OCI-LY3 (cell line): ENCODE results near the gene PRKD3.

Experiments
- H2AFZ ChIP-seq: fragments of 200-600, 300-600 bp; shearing (Covaris generic); 2 replicates; pipeline ENCODE4 v1.6.0; 2014; ENCODE audit warnings: antibody characterized with exemption, low read depth, low read length
- H3K27ac ChIP-seq: fragments of 200-600, 300-600 bp; sonication (generic); 2 replicates; pipeline ENCODE4 v1.5.1; 2014; ENCODE audit warnings: mild to moderate bottlenecking, low read length, moderate library complexity, mixed read lengths
- H3K27me3 ChIP-seq: fragments of 200-600, 300-600 bp; sonication (generic); 2 replicates; pipeline ENCODE4 v1.6.1; 2014; ENCODE audit warnings: low read depth, low read length, mixed read lengths
- H3K36me3 ChIP-seq: fragments of 200-600, 300-600 bp; sonication (generic); replicated peaks from 2 replicates; pipeline ENCODE3; 2014; ENCODE audit warnings: low read depth, low read length, mixed read lengths
- H3K4me1 ChIP-seq: fragments of 300-600, 200-600 bp; sonication (generic); 2 replicates; pipeline ENCODE4 v1.6.1; 2014; ENCODE audit warnings: low read length, mixed read lengths
- H3K4me2 ChIP-seq: fragments of 200-600, 300-600 bp; sonication (generic); 2 replicates; pipeline ENCODE4 v1.6.1; 2014; ENCODE audit warnings: low read length, mixed read lengths
- H3K4me3 ChIP-seq: fragments of 300-600, 200-600 bp; sonication (generic); 2 replicates; pipeline ENCODE4 v1.5.1; 2014; ENCODE audit warnings: antibody characterized with exemption, mild to moderate bottlenecking, low read length, moderate library complexity
- H3K79me2 ChIP-seq: fragments of 300-600, 200-600 bp; shearing (Covaris generic); 2 replicates; pipeline ENCODE4 v1.6.1; 2014; ENCODE audit warnings: mild to moderate bottlenecking, low read length, mixed read lengths
- H3K9ac ChIP-seq: fragments of 300-600, 200-600 bp; shearing (Covaris generic); 2 replicates; pipeline ENCODE4 v1.6.0; 2014; ENCODE audit warnings: mild to moderate bottlenecking, low read length, moderate library complexity
- H3K9me3 ChIP-seq: fragments of 200-600, 300-600 bp; shearing (Covaris generic); 2 replicates; pipeline ENCODE4 v1.6.1; 2014; ENCODE audit warnings: low read length, mixed read lengths; ENCODE audit not compliant: insufficient read depth
- H4K20me1 ChIP-seq: fragments of 200-600, 300-600 bp; sonication (generic); 2 replicates; pipeline ENCODE4 v1.6.1; 2016; ENCODE audit warnings: low read length, mixed read lengths; ENCODE audit not compliant: insufficient read depth
- CTCF ChIP-seq: fragments of 200-600, 300-600 bp; sonication (generic); IDR thresholded peaks from 2 replicates; pipeline ENCODE4 v1.5.1; 2014; ENCODE audit warnings: antibody characterized with exemption, low read length, low read depth
- EZH2phosphoT487 ChIP-seq: fragments of 200-600 bp; shearing (Covaris generic); IDR thresholded peaks from 2 replicates; pipeline ENCODE4 v1.6.1; 2018; ENCODE audit warnings: antibody characterized with exemption, mixed run types, low read depth

The PRKD3 gene

DNA sequence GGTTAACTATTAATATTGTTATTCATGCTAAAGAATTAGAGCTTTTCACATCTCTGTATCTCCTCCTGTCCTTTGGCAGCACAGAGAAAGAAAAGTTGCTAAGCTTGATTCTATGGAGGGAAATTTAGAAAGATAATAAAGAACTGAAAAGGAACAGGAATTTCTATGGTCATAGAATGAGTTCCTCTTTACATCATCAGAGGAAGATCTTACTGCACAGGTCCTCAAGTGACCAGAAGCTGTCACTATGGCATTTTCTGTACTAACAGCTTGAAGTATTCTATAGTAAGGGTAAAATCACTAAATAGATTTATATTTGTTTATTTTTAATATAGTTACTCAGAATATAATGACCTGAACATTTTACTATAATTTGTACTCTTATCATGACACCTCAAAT, 6.0 kb upstream of the PRKD3 start:
- Histone ChIP-seq H3K9ac (no peak overlapping the region), H3K9me3 (no peaks in the 10 kb centered on the region), H2AFZ (no peak overlapping the region), H4K20me1 (no peaks in the 10 kb centered on the region), H3K79me2 (no peaks in the 10 kb centered on the region), H3K27me3 (peaks cover 19% of the 10 kb centered on the region), H3K4me2 (no peak overlapping the region), H3K4me3 (no peak overlapping the region), H3K36me3 (no peaks in the 10 kb centered on the region), H3K4me1 (peaks cover 12% of the 10 kb centered on the region), H3K27ac (no peak overlapping the region)
- TF ChIP-seq EZH2phosphoT487 (no peak), CTCF (no peak)

GRCh38 chr2:37326866-37327634, 2.4 kb upstream of the PRKD3 start:
- no peaks in the 10 kb centered on the region for H3K36me3 ChIP-seq
- no peak overlapping the region for H3K27ac ChIP-seq
- no peak overlapping the region for H2AFZ ChIP-seq
- H3K9me3 ChIP-seq: no peaks in the 10 kb centered on the region
- H4K20me1 ChIP-seq: peaks cover 14% of the 10 kb centered on the region; the same call in 1 of the 2 replicates
- peaks cover 22% of the 10 kb centered on the region for H3K4me1 ChIP-seq
- TF ChIP-seq CTCF: no peak
- no peak for TF ChIP-seq EZH2phosphoT487
- peaks cover 22% of the 10 kb centered on the region for H3K79me2 ChIP-seq
- H3K4me2 ChIP-seq: no peak overlapping the region
- no peak overlapping the region for H3K9ac ChIP-seq
- H3K4me3 ChIP-seq: no peak overlapping the region
- peaks cover 13% of the 10 kb centered on the region; the same call in 1 of the 2 replicates for H3K27me3 ChIP-seq

- no peak for TF ChIP-seq EZH2phosphoT487
- TF ChIP-seq CTCF: no peak
- no peaks in the 10 kb centered on the region for H3K36me3 ChIP-seq
- H3K4me2 ChIP-seq: no peak overlapping the region
- no peak overlapping the region for H2AFZ ChIP-seq
- H3K9me3 ChIP-seq: no peaks in the 10 kb centered on the region
- peaks cover 13% of the 10 kb centered on the region; the same call in 1 of the 2 replicates for H3K27me3 ChIP-seq
- peaks cover 30% of the 10 kb centered on the region for H3K4me1 ChIP-seq
- peaks cover 21% of the 10 kb centered on the region; the same call in 1 of the 2 replicates for H4K20me1 ChIP-seq
- peaks cover 30% of the 10 kb centered on the region for H3K79me2 ChIP-seq
- H3K27ac ChIP-seq: no peak overlapping the region
- H3K9ac ChIP-seq: no peak overlapping the region
- no peak overlapping the region for H3K4me3 ChIP-seq
Observed at GRCh38 chr2:37326285-37326684, 1.7 kb upstream of the PRKD3 start.

DNA sequence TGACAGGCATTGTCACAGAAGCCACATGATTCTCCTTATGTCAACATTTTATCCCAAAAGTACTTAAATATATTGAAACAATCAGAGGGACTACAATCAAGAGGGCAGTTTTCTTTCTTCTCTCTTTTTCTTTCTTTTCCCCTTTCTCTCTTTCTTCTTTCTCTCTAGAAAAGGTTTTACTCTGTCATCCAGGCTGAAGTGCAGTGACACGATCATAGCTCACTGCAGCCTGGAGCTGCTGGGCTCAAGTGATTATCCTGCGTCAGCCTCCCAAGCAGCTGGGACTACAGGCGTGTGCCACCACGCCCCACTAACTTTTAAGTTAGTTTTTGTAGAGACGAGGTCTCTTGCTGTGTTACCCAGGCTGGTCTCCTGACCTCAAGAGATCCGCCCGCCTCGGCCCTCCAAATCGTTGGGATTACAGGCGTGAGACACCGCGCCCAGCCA, 1.0 kb upstream of the PRKD3 start:
- Histone ChIP-seq H3K36me3 (no peaks in the 10 kb centered on the region), H3K9ac (peak overlapping the region; percentile 69), H3K27ac (no peak overlapping the region), H3K79me2 (peaks cover 36% of the 10 kb centered on the region), H3K4me1 (peaks cover 36% of the 10 kb centered on the region), H3K9me3 (no peaks in the 10 kb centered on the region), H3K27me3 (peaks cover 13% of the 10 kb centered on the region; the same call in 1 of the 2 replicates), H2AFZ (peak overlapping the region; percentile 91; the same call in 1 of the 2 replicates), H3K4me3 (peak overlapping the region; percentile 92), H3K4me2 (peak overlapping the region; percentile 80), H4K20me1 (peaks cover 25% of the 10 kb centered on the region; the same call in 1 of the 2 replicates)
- TF ChIP-seq EZH2phosphoT487 (no peak), CTCF (no peak)
